CD4-positive, alpha-beta memory T cell (primary cell): ENCODE results near the gene R3HDM4. TPM values are rescaled to one million over a fixed set of nuclear protein-coding genes. Genes with fewer than 3 reads are reported as not detected.

ENCODE experiments used
- CTCF ChIA-PET: fragments of 350-600 bp; sonication (Branson Sonifier 250); formaldehyde crosslinking; loops from one replicate; lab custom pipeline; 2021; ENCODE audit warnings: inconsistent platforms; ENCODE audit not compliant: partially characterized antibody; lab: Charles Lee
- POLR2A ChIA-PET: fragments of 350-600 bp; sonication (Branson Sonifier 250); formaldehyde crosslinking; loops from one replicate; lab custom pipeline; 2021; ENCODE audit not compliant: partially characterized antibody; lab: Charles Lee
- DNase-seq, 5 donors: peaks; one replicate each; pipeline versions ENCODE4 v3.0.0 to v3.0.0-alpha.2; 2020 to 2022; ENCODE audit warnings: mixed read lengths in 1 of 5
- H3K27ac ChIP-seq: one replicate; pipeline ENCODE4 v1.7.0; 2013; ENCODE audit warnings: low read depth, low read length
- H3K27me3 ChIP-seq: 2 replicates; pipeline ENCODE4 v1.7.0; 2013; ENCODE audit warnings: mild to moderate bottlenecking, low read length, moderate library complexity; ENCODE audit not compliant: insufficient read depth
- H3K36me3 ChIP-seq: 2 replicates; pipeline ENCODE4 v1.7.0; 2013; ENCODE audit warnings: mild to moderate bottlenecking, low read length, moderate library complexity; ENCODE audit not compliant: insufficient read depth
- H3K4me1 ChIP-seq: 2 replicates; pipeline ENCODE4 v1.7.0; 2013; ENCODE audit warnings: mild to moderate bottlenecking, low read length, moderate library complexity; ENCODE audit not compliant: insufficient read depth
- H3K4me3 ChIP-seq, 2 donors: one replicate each; pipeline ENCODE4 v1.7.0; 2013; ENCODE audit warnings: low read length in 2 of 2, mild to moderate bottlenecking in 1 of 2
- H3K9me3 ChIP-seq, 2 donors: one replicate each; pipeline ENCODE4 v1.7.0; 2013; ENCODE audit warnings: low read length in 2 of 2, control low read depth in 1 of 2; ENCODE audit not compliant: control insufficient read depth in 1 of 2
- H3K27ac Mint-ChIP-seq, 7 donors: one replicate each; pipeline ENCODE4 v1.8.0; 2020 to 2021; ENCODE audit warnings: mixed read lengths in 7 of 7, mild to moderate bottlenecking in 6 of 7, inconsistent platforms in 3 of 7, moderate library complexity in 3 of 7
- H3K27me3 Mint-ChIP-seq, 2 donors: one replicate each; pipeline ENCODE4 v1.8.0; 2020 to 2021; ENCODE audit warnings: mixed read lengths in 2 of 2
- H3K36me3 Mint-ChIP-seq, 2 donors: one replicate each; pipeline ENCODE4 v1.8.0; 2020 to 2021; ENCODE audit warnings: mixed read lengths in 2 of 2, inconsistent platforms in 1 of 2, mild to moderate bottlenecking in 1 of 2
- H3K4me1 Mint-ChIP-seq, 4 donors: one replicate each; pipeline ENCODE4 v1.8.0; 2020 to 2021; ENCODE audit warnings: mixed read lengths in 4 of 4, mild to moderate bottlenecking in 1 of 4
- H3K4me3 Mint-ChIP-seq, 8 donors: one replicate each; pipeline ENCODE4 v1.8.0; 2020 to 2021; ENCODE audit warnings: mixed read lengths in 8 of 8, mild to moderate bottlenecking in 7 of 8, moderate library complexity in 6 of 8, inconsistent platforms in 3 of 8
- H3K9me3 Mint-ChIP-seq, 8 donors: one replicate each; pipeline ENCODE4 v1.8.0; 2020 to 2021; ENCODE audit warnings: mixed read lengths in 8 of 8, mild to moderate bottlenecking in 5 of 8, inconsistent platforms in 3 of 8, moderate library complexity in 1 of 8
- intact Hi-C: fragments of 100-400 bp; cut with micrococcal nuclease; formaldehyde crosslinking; loops from one replicate; pipeline ENCODE4 v1.15.1; 2023
- polyA plus RNA-seq, 2 donors: library from polyadenylated mRNA; unstranded; fragments of 300-500 nt; fragmentation: Illumina TruSeq; gene quantifications; one replicate each; pipeline ENCODE4 v1.2.3, GENCODE V29; 2021
- total RNA-seq, 2 experiments: library from RNA; stranded (reverse); gene quantifications; one replicate each; pipeline ENCODE4 v1.2.3, GENCODE V29; 2021

Gene R3HDM4
- total and polyA plus RNA-seq, 4 experiments from 2014 or later = 153 to 230 (median 181) TPM

- Mint-ChIP-seq H3K4me1 (peaks cover 0 to 10% (median 3%) of the 10 kb centered on the region in 4 donors), H3K27me3 (no peaks in the 10 kb centered on the region), H3K36me3 (no peaks in the 10 kb centered on the region), H3K9me3 (no peaks in the 10 kb centered on the region), H3K27ac (peak overlapping the region in 1 of 7 donors; percentile 78), H3K4me3 (peak overlapping the region in 4 of 8 donors; percentile 6 to 20 (median 12))
- Histone ChIP-seq H3K27me3 (no peaks in the 10 kb centered on the region), H3K36me3 (no peaks in the 10 kb centered on the region), H3K9me3 (no peaks in the 10 kb centered on the region), H3K4me1 (peaks cover 15% of the 10 kb centered on the region), H3K27ac (no peak overlapping the region), H3K4me3 (no peak overlapping the region)
- CTCF ChIA-PET = no interaction called here
- POLR2A ChIA-PET = interaction anchor here (1.6 kb wide), 1 partner anchor 19 kb away, joined by 3 read pairs; no protein-coding TSS in a partner anchor
- DNase-seq = peak in 1 of 5 donors; percentile 17
- intact Hi-C loops = no loop called here
Measured at GRCh38 chr19:952049-952679, 39.1 kb upstream of the R3HDM4 start.

- Histone ChIP-seq H3K9me3 (no peaks in the 10 kb centered on the region), H3K36me3 (no peaks in the 10 kb centered on the region), H3K27ac (no peak overlapping the region), H3K4me1 (peaks cover 15% of the 10 kb centered on the region), H3K4me3 (no peak overlapping the region), H3K27me3 (no peaks in the 10 kb centered on the region)
- ChIA-PET POLR2A (no interaction called here), CTCF (no interaction called here)
- Mint-ChIP-seq H3K4me3 (peak overlapping the region in 1 of 8 donors; percentile 46), H3K27me3 (no peaks in the 10 kb centered on the region), H3K27ac (no peak overlapping the region), H3K4me1 (peaks cover 0 to 10% (median 3%) of the 10 kb centered on the region in 4 donors), H3K36me3 (no peaks in the 10 kb centered on the region), H3K9me3 (no peaks in the 10 kb centered on the region)
- peak in 1 of 5 donors; percentile 34 for DNase-seq
- intact Hi-C loops = no loop called here
Measured at GRCh38 chr19:950352-951066, 37.5 kb upstream of the R3HDM4 start.

- Mint-ChIP-seq H3K4me3 (no peak overlapping the region), H3K27ac (no peak overlapping the region), H3K27me3 (no peaks in the 10 kb centered on the region), H3K4me1 (peaks cover 0 to 10% (median 4%) of the 10 kb centered on the region in 4 donors), H3K36me3 (no peaks in the 10 kb centered on the region), H3K9me3 (no peaks in the 10 kb centered on the region)
- no peaks in the 10 kb centered on the region for H3K36me3 ChIP-seq
- intact Hi-C loops = no loop called here
- POLR2A ChIA-PET = no interaction called here
- H3K4me3 ChIP-seq = no peak overlapping the region
- peak in 1 of 5 donors; percentile 2 for DNase-seq
- CTCF ChIA-PET = no interaction called here
- H3K4me1 ChIP-seq = peaks cover 15% of the 10 kb centered on the region
- H3K27ac ChIP-seq = no peak overlapping the region
- H3K27me3 ChIP-seq = no peaks in the 10 kb centered on the region
- H3K9me3 ChIP-seq = no peaks in the 10 kb centered on the region
Measured at GRCh38 chr19:948842-949496, 36.0 kb upstream of the R3HDM4 start.

- POLR2A ChIA-PET = no interaction called here
- Mint-ChIP-seq H3K27me3 (no peaks in the 10 kb centered on the region), H3K36me3 (no peaks in the 10 kb centered on the region), H3K9me3 (no peaks in the 10 kb centered on the region), H3K4me1 (peaks cover 0 to 8% (median 3%) of the 10 kb centered on the region in 4 donors), H3K27ac (no peak overlapping the region), H3K4me3 (no peak overlapping the region)
- intact Hi-C loops = no loop called here
- Histone ChIP-seq H3K9me3 (no peaks in the 10 kb centered on the region), H3K4me1 (peaks cover 6% of the 10 kb centered on the region), H3K27me3 (no peaks in the 10 kb centered on the region), H3K27ac (no peak overlapping the region), H3K36me3 (no peaks in the 10 kb centered on the region), H3K4me3 (no peak overlapping the region)
- CTCF ChIA-PET = no interaction called here
- peak in 1 of 5 donors; percentile 26 for DNase-seq
Measured at GRCh38 chr19:947707-948539, 34.9 kb upstream of the R3HDM4 start.

- ChIA-PET CTCF (no interaction called here), POLR2A (no interaction called here)
- no peaks in the 10 kb centered on the region for H3K4me1 ChIP-seq
- no peak overlapping the region for H3K27ac Mint-ChIP-seq
- no peaks in the 10 kb centered on the region for H3K9me3 ChIP-seq
- DNase-seq = peak in 1 of 5 donors; percentile 20
- no peak overlapping the region for H3K4me3 ChIP-seq
- H3K27me3 Mint-ChIP-seq = no peaks in the 10 kb centered on the region
- H3K9me3 Mint-ChIP-seq = no peaks in the 10 kb centered on the region
- H3K4me1 Mint-ChIP-seq = peaks cover 0 to 7% (median 3%) of the 10 kb centered on the region in 4 donors
- no peaks in the 10 kb centered on the region for H3K27me3 ChIP-seq
- H3K4me3 Mint-ChIP-seq = no peak overlapping the region
- intact Hi-C loops = no loop called here
- H3K36me3 ChIP-seq = no peaks in the 10 kb centered on the region
- H3K27ac ChIP-seq = no peak overlapping the region
- no peaks in the 10 kb centered on the region for H3K36me3 Mint-ChIP-seq
Measured at GRCh38 chr19:947090-947706, 34.2 kb upstream of the R3HDM4 start.

GRCh38 chr19:945401-946252, 32.6 kb upstream of the R3HDM4 start:
- ChIA-PET CTCF (interaction anchor here (1.2 kb wide), 1 partner anchor 36 kb away, joined by 4 read pairs; no protein-coding TSS in a partner anchor), POLR2A (no interaction called here)
- Mint-ChIP-seq H3K27ac (no peak overlapping the region), H3K27me3 (no peaks in the 10 kb centered on the region), H3K4me1 (peaks cover 5 to 10% (median 7%) of the 10 kb centered on the region in 4 donors), H3K9me3 (no peaks in the 10 kb centered on the region), H3K36me3 (no peaks in the 10 kb centered on the region), H3K4me3 (no peak overlapping the region)
- no peaks in the 10 kb centered on the region for H3K36me3 ChIP-seq
- H3K27ac ChIP-seq = no peak overlapping the region
- no peak for DNase-seq
- H3K4me1 ChIP-seq = peaks cover 10% of the 10 kb centered on the region
- intact Hi-C loops = no loop called here
- H3K4me3 ChIP-seq = no peak overlapping the region
- no peaks in the 10 kb centered on the region for H3K27me3 ChIP-seq
- no peaks in the 10 kb centered on the region for H3K9me3 ChIP-seq
